Measurements from ENCODE around the gene LSAMP. TPM values are rescaled to one million over a fixed set of nuclear protein-coding genes. Genes with fewer than 3 reads are reported as not detected.

Gene LSAMP
- total RNA-seq, 6 experiments from 2014 or later, result under 0.01 to 0.22 (median 0.12) TPM; not detected in 1

- ATAC-seq (no peak), DNase-seq (no peak)
- H3K36me3 ChIP-seq, result no peaks in the 10 kb centered on the region
- no peak overlapping the region for H3K27ac ChIP-seq
- peaks cover 0 to 7% (median 3%) of the 10 kb centered on the region in 4 donors for H3K4me1 ChIP-seq
- no peak overlapping the region for H3K4me3 ChIP-seq
- no peaks in the 10 kb centered on the region for H3K27me3 ChIP-seq
- TF ChIP-seq, protein P1, sequence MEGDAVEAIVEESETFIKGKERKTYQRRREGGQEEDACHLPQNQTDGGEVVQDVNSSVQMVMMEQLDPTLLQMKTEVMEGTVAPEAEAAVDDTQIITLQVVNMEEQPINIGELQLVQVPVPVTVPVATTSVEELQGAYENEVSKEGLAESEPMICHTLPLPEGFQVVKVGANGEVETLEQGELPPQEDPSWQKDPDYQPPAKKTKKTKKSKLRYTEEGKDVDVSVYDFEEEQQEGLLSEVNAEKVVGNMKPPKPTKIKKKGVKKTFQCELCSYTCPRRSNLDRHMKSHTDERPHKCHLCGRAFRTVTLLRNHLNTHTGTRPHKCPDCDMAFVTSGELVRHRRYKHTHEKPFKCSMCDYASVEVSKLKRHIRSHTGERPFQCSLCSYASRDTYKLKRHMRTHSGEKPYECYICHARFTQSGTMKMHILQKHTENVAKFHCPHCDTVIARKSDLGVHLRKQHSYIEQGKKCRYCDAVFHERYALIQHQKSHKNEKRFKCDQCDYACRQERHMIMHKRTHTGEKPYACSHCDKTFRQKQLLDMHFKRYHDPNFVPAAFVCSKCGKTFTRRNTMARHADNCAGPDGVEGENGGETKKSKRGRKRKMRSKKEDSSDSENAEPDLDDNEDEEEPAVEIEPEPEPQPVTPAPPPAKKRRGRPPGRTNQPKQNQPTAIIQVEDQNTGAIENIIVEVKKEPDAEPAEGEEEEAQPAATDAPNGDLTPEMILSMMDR (IDR thresholded peaks at IDR 0.05), result no peak
- TF ChIP-seq POLR2A (IDR thresholded peaks at IDR 0.05), result no peak
- no peaks in the 10 kb centered on the region for H3K9me3 ChIP-seq
- intact Hi-C loops (cut with DNase I), result no loop called here
- WGBS (ENCODE audit: insufficient coverage, low coverage, low lambda C conversion rate, missing lambda C conversion rate), result 94% methylated on average over 2 of the region's 4 CpGs
These were observed 655.8 kb downstream of the LSAMP start for GRCh38 chr3:115789481-115789880.

- peaks cover 0 to 7% (median 3%) of the 10 kb centered on the region in 4 donors for H3K4me1 ChIP-seq
- H3K36me3 ChIP-seq, result no peaks in the 10 kb centered on the region
- TF ChIP-seq, protein P1 (IDR thresholded peaks at IDR 0.05), result no peak
- no peak for TF ChIP-seq POLR2A (IDR thresholded peaks at IDR 0.05)
- H3K27me3 ChIP-seq, result no peaks in the 10 kb centered on the region
- intact Hi-C loops (cut with DNase I), result no loop called here
- WGBS (ENCODE audit: insufficient coverage, low coverage, low lambda C conversion rate, missing lambda C conversion rate), result 76% methylated on average over 4 of the region's 4 CpGs
- H3K9me3 ChIP-seq, result no peaks in the 10 kb centered on the region
- ATAC-seq (no peak), DNase-seq (no peak)
- no peak overlapping the region for H3K27ac ChIP-seq
- no peak overlapping the region for H3K4me3 ChIP-seq
These were observed 656.3 kb downstream of the LSAMP start for GRCh38 chr3:115788921-115789470.

GRCh38 chr3:115787818-115788217 is 657.5 kb downstream of the LSAMP start:
- WGBS (ENCODE audit: insufficient coverage, low coverage, low lambda C conversion rate, missing lambda C conversion rate), result 91% methylated on average over 2 of the region's 2 CpGs
- Histone ChIP-seq H3K9me3 (no peaks in the 10 kb centered on the region), H3K4me1 (peaks cover 0 to 7% (median 3%) of the 10 kb centered on the region in 4 donors), H3K36me3 (no peaks in the 10 kb centered on the region), H3K4me3 (no peak overlapping the region), H3K27me3 (no peaks in the 10 kb centered on the region), H3K27ac (no peak overlapping the region)
- intact Hi-C loops (cut with DNase I), result no loop called here
- DNase-seq (no peak), ATAC-seq (no peak)
- TF ChIP-seq, protein P1 (IDR thresholded peaks at IDR 0.05), result no peak
- no peak for TF ChIP-seq POLR2A (IDR thresholded peaks at IDR 0.05)

GRCh38 chr3:115785782-115786181 is 659.5 kb downstream of the LSAMP start:
- WGBS (ENCODE audit: insufficient coverage, low coverage, low lambda C conversion rate, missing lambda C conversion rate), result 86% methylated on average over 4 of the region's 4 CpGs
- H3K4me3 ChIP-seq, result no peak overlapping the region

More at GRCh38 chr3:115785782-115786181, 659.5 kb downstream of the LSAMP start:
- Histone ChIP-seq H3K27me3 (no peaks in the 10 kb centered on the region), H3K36me3 (no peaks in the 10 kb centered on the region), H3K4me1 (peaks cover 0 to 7% (median 0%) of the 10 kb centered on the region in 4 donors), H3K9me3 (no peaks in the 10 kb centered on the region), H3K27ac (no peak overlapping the region)
- ATAC-seq, result no peak
- intact Hi-C loops (cut with DNase I), result no loop called here
- DNase-seq, result no peak
- TF ChIP-seq POLR2A (IDR thresholded peaks at IDR 0.05), result no peak
- TF ChIP-seq, protein P1 (IDR thresholded peaks at IDR 0.05), result no peak
